Measurements from ENCODE around the gene FEZ2. TPM values are rescaled to one million over a fixed set of nuclear protein-coding genes. Genes with fewer than 3 reads are reported as not detected.

Gene FEZ2
- total RNA-seq, 3 donors from 2014 or later (not counting 1 experiment from before 2014, with no cell fraction given), result 25.9 to 41.7 (median 36.0) TPM

GRCh38 chr2:36528766-36529392 is 69.1 kb downstream of the FEZ2 start:
- H3K36me3 ChIP-seq (ENCODE audit: control insufficient read depth, insufficient read depth, low read length), result peaks cover 3% of the 10 kb centered on the region
- H3K27me3 ChIP-seq (ENCODE audit: control insufficient read depth, insufficient read depth, low read length), result no peaks in the 10 kb centered on the region
- Mint-ChIP-seq H3K27ac (peak overlapping the region in 1 of 2 donors; percentile 51), H3K4me3 (no peak overlapping the region), H3K27me3 (ENCODE audit: low read depth in 2 of 2) (no peaks in the 10 kb centered on the region), H3K9me3 (no peaks in the 10 kb centered on the region), H3K36me3 (peaks cover 3% of the 10 kb centered on the region), H3K4me1 (peaks cover 12 to 13% of the 10 kb centered on the region in 2 donors)
- 87% methylated on average over 7 of the region's 7 CpGs for WGBS (ENCODE audit: insufficient coverage)
- TF ChIP-seq, protein P1, sequence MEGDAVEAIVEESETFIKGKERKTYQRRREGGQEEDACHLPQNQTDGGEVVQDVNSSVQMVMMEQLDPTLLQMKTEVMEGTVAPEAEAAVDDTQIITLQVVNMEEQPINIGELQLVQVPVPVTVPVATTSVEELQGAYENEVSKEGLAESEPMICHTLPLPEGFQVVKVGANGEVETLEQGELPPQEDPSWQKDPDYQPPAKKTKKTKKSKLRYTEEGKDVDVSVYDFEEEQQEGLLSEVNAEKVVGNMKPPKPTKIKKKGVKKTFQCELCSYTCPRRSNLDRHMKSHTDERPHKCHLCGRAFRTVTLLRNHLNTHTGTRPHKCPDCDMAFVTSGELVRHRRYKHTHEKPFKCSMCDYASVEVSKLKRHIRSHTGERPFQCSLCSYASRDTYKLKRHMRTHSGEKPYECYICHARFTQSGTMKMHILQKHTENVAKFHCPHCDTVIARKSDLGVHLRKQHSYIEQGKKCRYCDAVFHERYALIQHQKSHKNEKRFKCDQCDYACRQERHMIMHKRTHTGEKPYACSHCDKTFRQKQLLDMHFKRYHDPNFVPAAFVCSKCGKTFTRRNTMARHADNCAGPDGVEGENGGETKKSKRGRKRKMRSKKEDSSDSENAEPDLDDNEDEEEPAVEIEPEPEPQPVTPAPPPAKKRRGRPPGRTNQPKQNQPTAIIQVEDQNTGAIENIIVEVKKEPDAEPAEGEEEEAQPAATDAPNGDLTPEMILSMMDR (IDR thresholded peaks at IDR 0.05), result no peak
- ATAC-seq (no peak), DNase-seq (no peak)
- H3K4me1 ChIP-seq (ENCODE audit: control insufficient read depth, insufficient read depth, low read length), result no peaks in the 10 kb centered on the region
- intact Hi-C loops (cut with micrococcal nuclease), result no loop called here
- no peak overlapping the region for H3K4me3 ChIP-seq (ENCODE audit: low read length)
- H3K9me3 ChIP-seq (ENCODE audit: control insufficient read depth, insufficient read depth, low read length), result no peaks in the 10 kb centered on the region
- no peak overlapping the region for H3K27ac ChIP-seq (ENCODE audit: low read length)

- no peaks in the 10 kb centered on the region for H3K27me3 ChIP-seq (ENCODE audit: control insufficient read depth, insufficient read depth, low read length)
- ATAC-seq (peak; percentile 50 to 85 (median 58)), DNase-seq (no peak)
- no peak overlapping the region for H3K4me3 Mint-ChIP-seq
- H3K36me3 ChIP-seq (ENCODE audit: control insufficient read depth, insufficient read depth, low read length), result peaks cover 3% of the 10 kb centered on the region
- peak overlapping the region; percentile 51 to 60 for H3K27ac Mint-ChIP-seq
- H3K27ac ChIP-seq (ENCODE audit: low read length), result no peak overlapping the region
- no peaks in the 10 kb centered on the region for H3K27me3 Mint-ChIP-seq (ENCODE audit: low read depth in 2 of 2)
- H3K4me1 Mint-ChIP-seq, result peaks cover 12 to 13% of the 10 kb centered on the region in 2 donors
- TF ChIP-seq, protein P1 (IDR thresholded peaks at IDR 0.05), result no peak
- no peak overlapping the region for H3K4me3 ChIP-seq (ENCODE audit: low read length)
- H3K36me3 Mint-ChIP-seq, result peaks cover 8% of the 10 kb centered on the region
- no peaks in the 10 kb centered on the region for H3K9me3 ChIP-seq (ENCODE audit: control insufficient read depth, insufficient read depth, low read length)
- intact Hi-C loops (cut with micrococcal nuclease), result no loop called here
- 63% methylated on average over 4 of the region's 4 CpGs for WGBS (ENCODE audit: insufficient coverage)
- H3K4me1 ChIP-seq (ENCODE audit: control insufficient read depth, insufficient read depth, low read length), result no peaks in the 10 kb centered on the region
- H3K9me3 Mint-ChIP-seq, result no peaks in the 10 kb centered on the region
Measured at GRCh38 chr2:36528274-36528673, 69.7 kb downstream of the FEZ2 start.

- Histone ChIP-seq H3K4me3 (ENCODE audit: low read length) (no peak overlapping the region), H3K27ac (ENCODE audit: low read length) (no peak overlapping the region), H3K4me1 (ENCODE audit: control insufficient read depth, insufficient read depth, low read length) (no peaks in the 10 kb centered on the region), H3K36me3 (ENCODE audit: control insufficient read depth, insufficient read depth, low read length) (peaks cover 7% of the 10 kb centered on the region), H3K27me3 (ENCODE audit: control insufficient read depth, insufficient read depth, low read length) (no peaks in the 10 kb centered on the region), H3K9me3 (ENCODE audit: control insufficient read depth, insufficient read depth, low read length) (no peaks in the 10 kb centered on the region)
- no peak overlapping the region for H3K27ac Mint-ChIP-seq
- WGBS (ENCODE audit: insufficient coverage), result 81% methylated on average over 2 of the region's 2 CpGs
- no peaks in the 10 kb centered on the region for H3K9me3 Mint-ChIP-seq
- H3K4me3 Mint-ChIP-seq, result no peak overlapping the region
- intact Hi-C loops (cut with micrococcal nuclease), result no loop called here
- H3K36me3 Mint-ChIP-seq, result peaks cover 8% of the 10 kb centered on the region
- H3K4me1 Mint-ChIP-seq, result peaks cover 12 to 13% of the 10 kb centered on the region in 2 donors
- DNase-seq (no peak), ATAC-seq (no peak)
- no peaks in the 10 kb centered on the region for H3K27me3 Mint-ChIP-seq (ENCODE audit: low read depth in 2 of 2)
- TF ChIP-seq, protein P1 (IDR thresholded peaks at IDR 0.05), result no peak
Measured at GRCh38 chr2:36526226-36526625, 71.7 kb downstream of the FEZ2 start.

- Mint-ChIP-seq H3K9me3 (no peaks in the 10 kb centered on the region), H3K36me3 (peaks cover 8% of the 10 kb centered on the region), H3K27me3 (ENCODE audit: low read depth in 2 of 2) (no peaks in the 10 kb centered on the region), H3K4me1 (peaks cover 12 to 13% of the 10 kb centered on the region in 2 donors), H3K4me3 (no peak overlapping the region), H3K27ac (no peak overlapping the region)
- 95% methylated on average over 5 of the region's 5 CpGs for WGBS (ENCODE audit: insufficient coverage)
- Histone ChIP-seq H3K4me1 (ENCODE audit: control insufficient read depth, insufficient read depth, low read length) (no peaks in the 10 kb centered on the region), H3K4me3 (ENCODE audit: low read length) (no peak overlapping the region), H3K27ac (ENCODE audit: low read length) (no peak overlapping the region), H3K27me3 (ENCODE audit: control insufficient read depth, insufficient read depth, low read length) (no peaks in the 10 kb centered on the region), H3K9me3 (ENCODE audit: control insufficient read depth, insufficient read depth, low read length) (no peaks in the 10 kb centered on the region), H3K36me3 (ENCODE audit: control insufficient read depth, insufficient read depth, low read length) (peaks cover 7% of the 10 kb centered on the region)
- no peak for ATAC-seq
- no peak for DNase-seq
- intact Hi-C loops (cut with micrococcal nuclease), result no loop called here
- TF ChIP-seq, protein P1 (IDR thresholded peaks at IDR 0.05), result no peak
Measured at GRCh38 chr2:36525245-36525644, 72.7 kb downstream of the FEZ2 start.

Measured in natural killer cell (primary cell).